ENCODE results near the gene AFG3L2.

AFG3L2 gene

DNA sequence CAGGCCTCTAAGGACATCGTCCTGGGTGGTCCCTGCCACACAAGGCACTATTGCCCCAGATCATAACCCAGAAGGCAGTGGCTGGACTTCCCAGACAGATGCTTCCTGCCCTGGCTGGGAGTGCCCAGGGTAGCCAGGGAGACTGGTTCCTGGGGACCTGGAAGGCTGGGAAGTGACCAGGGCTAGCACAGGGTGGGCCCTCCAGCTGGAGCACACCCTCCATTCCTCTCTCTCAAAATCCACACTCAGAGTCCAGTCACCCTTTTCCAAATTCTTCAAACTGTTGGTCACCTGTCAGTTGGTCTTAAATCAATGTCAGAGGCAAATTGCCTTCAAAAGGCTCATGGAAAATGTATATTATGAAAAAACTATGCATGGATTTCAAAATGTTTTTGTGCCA is 80.6 kb downstream of the AFG3L2 start:
- no peak for DNase-seq

DNA sequence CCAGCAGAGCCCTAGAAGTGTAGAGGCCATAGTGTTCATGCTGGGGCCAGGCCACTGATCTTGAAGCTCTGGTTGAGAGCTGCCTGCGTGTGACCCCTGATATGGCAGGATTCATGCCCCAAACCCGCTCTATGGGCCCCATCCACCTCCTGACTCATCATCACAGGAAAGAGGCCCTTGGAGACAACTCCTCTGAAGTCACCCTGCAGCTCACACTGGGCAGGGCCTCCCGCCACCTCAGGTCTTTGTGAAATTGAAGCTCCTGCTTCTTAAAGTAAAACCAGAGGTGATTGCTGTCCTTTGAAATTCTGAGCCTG is 81.0 kb downstream of the AFG3L2 start:
- DNase-seq, result no peak

DNA sequence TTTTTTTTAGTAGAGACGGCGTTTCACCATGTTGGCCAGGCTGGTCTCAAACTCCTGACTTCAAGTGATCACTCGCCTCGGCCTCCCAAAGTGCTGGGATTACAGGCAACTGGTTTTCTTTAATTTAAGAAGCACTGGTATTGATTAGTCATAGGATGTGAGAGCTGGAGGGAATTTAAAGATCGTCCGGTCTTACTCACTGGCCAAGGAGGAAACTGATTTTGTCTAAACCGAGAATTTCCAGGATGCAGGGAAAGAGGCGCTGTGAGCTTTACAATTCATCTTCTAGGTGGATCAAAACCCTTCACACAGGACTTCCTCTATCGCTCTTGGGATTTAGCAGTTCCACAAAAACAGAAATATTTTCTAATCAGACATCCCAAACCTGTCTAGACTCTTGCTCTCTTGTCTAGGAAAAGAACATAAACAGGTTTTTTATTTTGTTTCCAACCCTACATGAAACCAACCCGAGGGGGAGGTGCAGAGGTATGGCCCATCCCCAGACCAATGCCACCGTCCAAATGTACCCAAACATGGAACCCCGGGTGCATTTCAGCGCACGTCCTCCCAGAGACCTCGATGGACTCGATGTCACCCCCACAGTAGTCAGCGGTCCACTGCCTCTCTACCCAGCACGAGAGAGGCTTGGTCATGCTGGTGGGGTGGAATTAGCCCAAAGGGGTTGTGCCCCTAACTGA is 81.5 kb downstream of the AFG3L2 start:
- no peak for DNase-seq

DNA sequence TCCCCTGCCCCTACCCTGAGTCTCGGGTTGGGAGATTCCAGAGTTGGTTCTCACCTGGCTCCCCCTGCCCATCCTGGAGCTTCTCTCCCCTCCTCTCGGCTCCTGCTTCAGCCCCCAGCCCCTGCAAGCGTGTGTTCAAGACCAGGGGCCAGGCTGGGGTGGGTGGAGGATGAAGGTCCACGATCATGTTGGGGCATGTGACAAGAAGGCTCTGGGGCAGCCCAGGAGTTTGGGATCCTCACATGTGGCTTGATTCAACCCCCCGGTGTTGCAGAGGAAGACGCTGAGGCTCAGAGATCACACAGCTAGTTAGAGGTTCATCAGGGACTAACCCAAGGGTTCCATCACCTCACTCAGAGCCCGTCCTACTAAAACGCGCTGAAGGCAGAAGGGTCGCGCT is 83.2 kb downstream of the AFG3L2 start:
- no peak for DNase-seq

DNA sequence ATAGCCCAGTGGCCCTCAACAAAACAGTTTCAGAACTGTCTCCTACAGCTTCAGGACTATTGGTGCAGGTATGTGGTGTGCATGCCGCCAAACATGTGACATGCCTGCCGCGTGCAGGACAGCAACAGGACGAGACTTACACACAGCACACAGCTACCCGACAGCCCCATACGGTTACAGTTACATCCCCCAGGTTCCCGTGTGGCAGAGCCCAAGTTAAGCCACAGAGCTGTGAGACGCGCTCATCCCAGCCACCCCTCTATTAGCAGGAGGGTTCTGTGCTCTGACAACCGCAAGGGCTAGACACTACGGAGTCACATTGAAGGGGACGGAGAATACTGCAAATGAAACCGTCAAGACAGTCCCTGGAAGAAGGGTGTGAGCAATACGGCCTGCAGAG is 85.3 kb downstream of the AFG3L2 start:
- no peak for DNase-seq

DNA sequence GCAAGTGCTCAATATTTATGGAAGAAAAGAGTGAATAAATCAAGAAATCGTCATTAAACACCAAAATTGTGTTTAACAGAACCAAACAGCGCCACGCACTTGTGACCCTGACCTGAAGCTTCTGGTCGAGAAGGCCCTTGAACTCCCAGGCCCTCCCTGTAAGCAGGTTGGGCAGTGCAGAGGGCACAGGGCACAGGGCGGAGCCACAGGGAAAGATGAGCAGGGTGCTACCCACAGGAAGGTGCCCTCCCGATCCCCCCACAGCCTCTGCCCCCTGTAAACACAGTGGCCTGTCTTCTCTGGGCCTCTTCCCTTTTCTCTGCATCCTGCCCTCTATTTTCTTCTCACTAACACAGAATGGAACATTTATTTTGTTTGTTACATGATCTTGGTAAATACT is 85.9 kb downstream of the AFG3L2 start:
- DNase-seq, result no peak

DNA sequence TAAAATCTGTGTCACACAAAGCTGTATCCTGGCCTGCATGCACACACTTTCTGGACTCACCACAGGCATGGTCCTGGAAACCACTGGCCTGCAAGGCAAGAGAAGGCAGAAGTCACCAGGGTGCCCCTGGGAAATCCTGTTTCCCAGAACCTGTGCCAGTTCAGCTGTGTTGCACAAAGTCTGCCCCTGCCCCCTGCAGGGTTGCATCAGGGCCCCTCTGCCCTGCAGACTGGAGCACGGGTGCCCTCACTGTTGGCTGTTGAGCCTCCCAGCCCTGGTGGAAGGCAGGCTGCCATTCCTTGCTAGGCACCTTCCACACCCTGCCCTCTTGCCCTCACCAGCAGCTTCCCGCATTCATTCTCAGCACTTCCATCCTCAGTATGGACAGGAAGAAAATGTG is 86.9 kb downstream of the AFG3L2 start:
- DNase-seq, result no peak

DNA sequence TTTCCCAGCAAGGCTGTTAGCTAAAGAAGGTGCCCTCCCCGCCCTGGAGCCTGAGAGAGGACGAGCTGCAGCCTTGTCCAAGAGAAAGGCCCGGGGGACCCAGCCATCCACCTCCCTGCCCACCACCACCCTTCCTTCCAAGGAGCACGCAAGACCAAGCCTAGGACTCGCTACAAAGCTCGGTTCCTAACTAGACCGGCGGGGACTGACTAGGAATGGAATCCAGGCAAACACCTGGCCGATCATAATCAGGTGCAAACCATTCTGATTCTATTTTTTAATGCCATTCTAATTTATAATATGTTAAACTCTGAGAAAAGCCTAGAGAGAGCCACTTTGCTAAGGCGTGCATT is 88.6 kb downstream of the AFG3L2 start:
- no peak for DNase-seq

DNA sequence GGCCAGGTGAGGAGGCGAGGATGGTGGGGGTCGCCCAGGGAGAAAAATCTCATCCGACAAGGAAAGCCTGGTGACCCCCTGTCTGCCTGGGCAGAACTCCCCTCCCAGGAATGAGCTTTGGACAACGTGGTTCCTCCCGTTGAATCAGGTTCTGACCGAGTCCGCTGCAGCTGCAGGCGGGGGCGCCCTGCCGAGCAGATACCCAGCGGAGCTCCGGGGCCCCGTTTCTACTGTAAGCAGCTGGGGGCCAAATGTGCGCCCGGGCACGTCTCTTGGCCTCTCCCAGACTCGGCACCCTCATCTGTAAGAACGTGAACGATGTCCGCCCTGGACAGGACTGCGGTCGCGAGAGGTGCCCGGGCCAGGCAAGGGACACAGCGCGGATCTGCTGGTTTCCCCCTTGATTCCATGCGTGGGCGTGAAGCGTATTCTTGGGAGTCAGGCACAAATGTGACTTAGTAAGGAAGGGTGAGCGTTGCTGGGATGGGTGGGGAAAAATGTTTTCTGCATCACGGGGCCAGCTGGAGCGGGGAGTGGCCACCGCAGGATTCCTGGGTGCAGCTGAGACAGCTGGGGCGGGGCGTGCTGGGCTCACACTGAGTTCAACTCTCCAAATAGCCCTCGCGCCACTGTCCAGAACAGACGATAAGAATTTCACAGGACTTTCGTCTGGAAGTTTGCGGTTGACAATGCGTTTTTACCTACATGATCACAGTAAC is 89.2 kb downstream of the AFG3L2 start:
- no peak for DNase-seq

DNA sequence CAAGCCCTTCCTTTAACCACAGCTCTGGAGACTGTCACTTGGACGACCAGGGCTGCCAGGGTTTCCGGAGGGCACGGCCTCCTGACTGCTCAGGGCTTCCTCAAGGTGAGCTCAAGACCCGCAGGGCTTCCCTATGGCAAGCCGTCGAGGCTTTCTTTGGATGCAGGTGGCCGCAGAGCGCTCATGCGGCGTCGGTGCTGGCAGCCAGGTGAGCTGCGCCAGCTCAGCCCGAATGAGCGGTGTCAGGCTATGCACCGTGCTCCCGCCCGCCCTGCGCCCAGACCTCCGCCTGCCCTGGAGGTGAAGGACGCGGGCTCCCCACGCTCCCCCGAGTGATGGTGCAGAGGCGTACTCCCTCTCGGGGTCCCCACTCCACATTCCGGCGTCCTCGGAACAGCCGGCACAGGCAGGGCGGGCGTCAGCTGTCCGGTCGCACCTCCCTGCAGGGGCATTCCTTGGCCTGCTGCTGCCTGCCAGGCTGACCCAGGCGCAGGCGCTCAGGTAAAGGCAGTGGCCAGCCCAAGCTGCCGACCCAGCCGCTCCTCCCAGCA is 89.8 kb downstream of the AFG3L2 start:
- no peak for DNase-seq

DNA sequence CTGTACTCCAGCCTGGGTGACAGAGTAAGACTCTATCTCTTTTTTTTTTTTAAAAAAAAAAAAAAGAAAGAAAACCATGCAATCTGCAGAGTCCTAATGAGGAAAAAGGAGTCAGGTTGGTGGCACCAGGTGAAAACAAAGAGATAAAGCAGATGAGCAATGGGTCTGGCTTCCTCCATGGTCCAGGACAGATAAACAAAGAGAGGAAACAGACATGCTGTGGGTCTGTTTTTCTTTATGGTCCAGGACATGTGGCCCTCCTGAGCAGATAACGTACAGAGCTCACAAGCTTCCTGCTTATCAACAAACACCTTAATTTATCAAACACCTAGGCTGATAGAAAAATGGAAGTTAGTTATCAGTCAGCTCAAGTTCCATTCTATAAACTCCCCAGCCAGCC is 93.4 kb downstream of the AFG3L2 start:
- DNase-seq, result no peak

DNA sequence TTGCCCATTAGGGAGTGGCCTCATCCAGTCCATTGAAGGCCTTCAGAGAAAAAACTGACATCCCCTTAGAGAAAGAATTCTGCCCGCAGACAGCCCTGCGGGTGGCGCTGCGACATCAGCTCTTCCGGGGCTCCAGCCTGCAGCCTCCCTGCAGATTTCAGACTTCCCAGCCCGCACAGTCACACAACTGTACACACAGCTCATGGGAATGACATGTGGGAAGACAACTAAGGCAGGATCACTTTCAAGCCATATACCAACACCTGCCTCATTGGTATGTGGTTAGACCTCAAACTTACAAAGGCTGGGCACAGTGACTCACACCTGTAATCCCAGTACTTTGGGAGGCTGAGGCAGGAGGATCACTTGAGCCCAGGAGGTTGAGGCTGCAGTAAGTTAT is 93.8 kb downstream of the AFG3L2 start:
- DNase-seq, result no peak

DNA sequence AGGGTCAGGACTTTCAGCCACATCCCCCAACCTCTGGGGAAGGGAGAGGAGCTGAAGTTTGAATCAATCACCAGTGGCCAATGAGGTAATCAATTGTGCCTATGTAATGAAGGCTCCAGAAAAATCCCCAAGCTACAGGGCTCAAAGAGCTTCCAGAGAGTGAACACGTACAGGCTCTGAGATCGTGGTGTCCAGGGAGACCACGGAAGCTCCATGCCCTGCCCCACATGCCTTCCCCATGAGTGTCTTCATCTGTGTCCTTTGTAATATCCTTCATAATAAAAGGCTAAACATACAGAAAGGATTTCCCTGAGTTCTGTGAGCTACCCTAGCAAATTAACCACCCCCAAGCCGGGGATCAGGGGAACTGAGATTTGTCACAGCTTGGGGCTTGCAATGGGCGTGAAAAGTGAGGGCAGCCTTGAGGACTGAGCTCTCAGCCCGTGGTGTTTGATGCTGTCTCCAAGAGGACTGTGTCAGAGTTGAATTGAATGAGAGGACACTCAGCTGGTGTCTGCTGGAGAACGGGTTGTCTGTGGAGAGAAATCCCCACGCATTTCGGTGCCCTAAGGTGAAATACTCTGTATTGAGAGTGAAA is 94.5 kb downstream of the AFG3L2 start:
- no peak for DNase-seq

DNA sequence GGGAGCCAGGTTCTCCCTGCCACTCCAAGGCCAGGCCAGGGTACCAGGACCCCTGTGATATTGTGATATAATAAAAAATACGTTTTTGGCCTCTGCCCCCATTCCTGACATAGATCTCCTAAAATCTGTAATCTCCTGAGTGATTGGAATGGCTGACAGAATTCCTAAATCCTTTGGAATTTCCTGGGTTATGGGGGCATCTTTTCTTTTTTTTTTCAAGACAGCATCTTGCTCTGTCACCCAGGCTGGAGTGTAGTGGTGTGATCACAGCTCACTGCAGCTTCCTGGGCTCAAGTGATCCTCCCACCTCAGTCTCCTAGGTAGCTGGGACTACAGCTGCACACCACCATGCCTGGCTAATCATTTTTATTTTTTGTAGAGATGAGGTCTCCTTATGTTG is 95.2 kb downstream of the AFG3L2 start:
- no peak for DNase-seq

DNA sequence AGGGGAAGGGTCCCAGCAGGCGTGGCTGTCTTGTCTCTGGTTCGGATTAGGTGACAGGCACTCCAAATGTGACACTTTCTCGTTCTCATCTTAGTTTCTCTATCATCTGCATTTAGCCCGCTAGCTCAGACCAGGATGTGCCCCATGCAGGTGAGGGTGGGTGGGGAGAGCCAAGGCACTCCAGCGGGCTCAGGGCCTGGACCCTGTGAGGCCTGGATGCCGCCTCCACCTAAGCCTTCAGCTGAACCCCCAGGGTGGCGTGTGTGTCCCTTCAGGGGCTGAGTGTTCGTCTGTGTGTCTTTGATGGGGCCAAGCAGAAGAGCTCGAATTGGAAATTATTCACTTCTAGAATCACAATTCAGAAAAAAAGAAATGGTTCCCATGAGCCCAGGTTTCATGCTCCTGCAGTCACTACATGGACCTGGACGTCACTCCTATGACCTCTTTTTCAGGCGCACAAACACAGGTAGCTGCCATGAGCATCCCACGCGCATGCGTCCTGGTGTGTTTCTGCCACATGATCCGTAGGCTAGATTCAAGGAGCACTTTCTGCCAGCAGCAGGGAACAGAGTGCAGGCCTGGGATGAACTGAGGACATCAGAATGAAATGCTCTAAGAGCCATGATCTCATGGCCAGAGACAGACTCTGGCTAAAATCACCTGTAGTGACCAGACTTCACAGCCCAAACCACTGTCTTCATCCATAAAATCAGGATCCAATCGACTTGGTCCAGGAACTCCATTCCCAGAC is 97.1 kb downstream of the AFG3L2 start:
- DNase-seq, result no peak

Measured in NCI-H774 (cell line).